DND-41 (cell line): ENCODE measurements around the gene SCNN1A.

Experiments used
- EZH2 ChIP-seq: IDR thresholded peaks from 3 replicates; pipeline ENCODE4 v1.6.1; 2012; ENCODE audit warnings: borderline replicate concordance, low read depth, mild to moderate bottlenecking, moderate library complexity, low read length, inconsistent platforms; ENCODE audit not compliant: severe bottlenecking
- TF ChIP-seq, protein P1 (sequence below): IDR thresholded peaks from 2 replicates; pipeline ENCODE4 v1.5.1; 2012; ENCODE audit warnings: borderline replicate concordance, low read length, moderate library complexity, mild to moderate bottlenecking; ENCODE audit not compliant: poor library complexity, severe bottlenecking; ENCODE audit errors: extremely low read depth

DNA sequence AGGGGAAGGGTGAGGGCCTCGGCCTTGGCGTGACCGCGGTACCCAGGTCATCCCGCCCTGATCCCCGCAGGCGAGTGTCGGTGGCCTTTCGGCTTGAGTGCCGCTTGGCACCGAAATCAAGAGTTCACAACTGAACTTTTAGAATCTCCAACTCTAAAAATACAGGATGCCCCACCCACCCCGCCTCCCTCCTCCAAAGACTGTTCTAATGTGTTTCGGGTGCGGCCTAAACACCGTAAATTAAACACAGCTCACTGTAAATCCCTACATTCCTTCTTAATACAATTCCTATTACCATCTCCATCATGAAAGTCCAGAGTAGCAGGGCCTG lies 11.4 kb downstream of the SCNN1A start:
- TF ChIP-seq, protein P1, sequence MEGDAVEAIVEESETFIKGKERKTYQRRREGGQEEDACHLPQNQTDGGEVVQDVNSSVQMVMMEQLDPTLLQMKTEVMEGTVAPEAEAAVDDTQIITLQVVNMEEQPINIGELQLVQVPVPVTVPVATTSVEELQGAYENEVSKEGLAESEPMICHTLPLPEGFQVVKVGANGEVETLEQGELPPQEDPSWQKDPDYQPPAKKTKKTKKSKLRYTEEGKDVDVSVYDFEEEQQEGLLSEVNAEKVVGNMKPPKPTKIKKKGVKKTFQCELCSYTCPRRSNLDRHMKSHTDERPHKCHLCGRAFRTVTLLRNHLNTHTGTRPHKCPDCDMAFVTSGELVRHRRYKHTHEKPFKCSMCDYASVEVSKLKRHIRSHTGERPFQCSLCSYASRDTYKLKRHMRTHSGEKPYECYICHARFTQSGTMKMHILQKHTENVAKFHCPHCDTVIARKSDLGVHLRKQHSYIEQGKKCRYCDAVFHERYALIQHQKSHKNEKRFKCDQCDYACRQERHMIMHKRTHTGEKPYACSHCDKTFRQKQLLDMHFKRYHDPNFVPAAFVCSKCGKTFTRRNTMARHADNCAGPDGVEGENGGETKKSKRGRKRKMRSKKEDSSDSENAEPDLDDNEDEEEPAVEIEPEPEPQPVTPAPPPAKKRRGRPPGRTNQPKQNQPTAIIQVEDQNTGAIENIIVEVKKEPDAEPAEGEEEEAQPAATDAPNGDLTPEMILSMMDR = no peak
- TF ChIP-seq EZH2 = no peak
